ENCODE measurements around the gene SRA1. TPM values are rescaled to one million over a fixed set of nuclear protein-coding genes. Genes with fewer than 3 reads are reported as not detected.

SRA1 gene
- total and polyA plus RNA-seq, 9 of the 15 experiments (the other 6 are each of a cell fraction or from before 2014, with no cell fraction given), result 24.1 to 47.4 (median 41.3) TPM

DNA sequence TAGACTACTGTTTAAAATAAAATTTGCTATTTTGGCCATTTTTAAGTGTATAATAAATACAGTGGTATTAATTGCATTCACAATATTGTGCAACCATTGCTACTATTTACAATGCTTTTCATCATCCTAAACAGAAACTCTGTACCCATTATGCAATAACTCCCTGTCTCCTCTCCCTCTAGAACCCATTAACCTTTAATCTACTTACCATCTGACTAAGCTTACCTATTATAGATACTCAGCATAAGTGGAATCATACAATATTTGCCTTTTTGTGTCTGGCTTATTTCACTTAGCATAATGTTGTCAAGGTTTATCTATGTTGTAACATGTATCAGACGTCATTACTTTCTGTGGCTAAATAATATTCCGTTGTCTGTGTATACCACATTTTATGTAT, 49.8 kb upstream of the SRA1 start:
- CTCF ChIA-PET (ENCODE audit: low intra/inter-chr PET ratio), result no interaction called here
- TF ChIP-seq ETV5 (CRISPR knock-in tag; IDR thresholded peaks at IDR 0.05; ENCODE audit: low read depth) (no peak), KAT7 (CRISPR knock-in tag; IDR thresholded peaks at IDR 0.05; ENCODE audit: borderline replicate concordance) (no peak), CEBPB (tag; IDR thresholded peaks at IDR 0.05) (peak; percentile 81), CEBPG (CRISPR knock-in tag; IDR thresholded peaks at IDR 0.05) (no peak), CEBPG (tag; conservative IDR thresholded peaks at IDR 0.05 in 1 of 2, IDR thresholded peaks at IDR 0.05 in 1 of 2) (peak; percentile 76 to 84), TRIM24 (IDR thresholded peaks at IDR 0.05) (peak; percentile 88 to 92; a peak in 3 of 4 replicates)
- BruUV-seq (replicated peaks), result no TSS peak
- ATAC-seq (no peak), DNase-seq (ENCODE audit: extremely low read depth in 1 of 4, low spot score in 3 of 4) (no peak), FAIRE-seq (no peak)
- no peaks in the 10 kb centered on the region for H3K79me2 ChIP-seq (ENCODE audit: control insufficient read depth, insufficient read depth, low read length)
- no peaks in the 10 kb centered on the region for H3K9me1 ChIP-seq (ENCODE audit: control insufficient read depth, insufficient read depth, low read length)
- peaks cover 14% of the 10 kb centered on the region for H3K9me3 ChIP-seq (replicated peaks; ENCODE audit: control insufficient read depth, insufficient read depth, low read depth, low read length)
- no peaks in the 10 kb centered on the region for H3K36me3 ChIP-seq (ENCODE audit: control insufficient read depth, insufficient read depth, low read length)
- POLR2A ChIA-PET, result no interaction called here
- H3K4me3 ChIP-seq, result no peak overlapping the region
- H3K27me3 ChIP-seq (ENCODE audit: control insufficient read depth in 2 of 2, insufficient read depth in 2 of 2, low read length in 2 of 2), result no peaks in the 10 kb centered on the region
- H4K20me1 ChIP-seq (replicated peaks; ENCODE audit: control insufficient read depth, insufficient read depth, low read length), result no peaks in the 10 kb centered on the region
- H3K4me1 ChIP-seq (replicated peaks in 1 of 2; ENCODE audit: control insufficient read depth in 2 of 2, insufficient read depth in 2 of 2, low read length in 2 of 2), result peaks cover 3 to 6% of the 10 kb centered on the region in 2 experiments; a peak in 3 of 5 replicates
- H3K4me2 ChIP-seq (ENCODE audit: insufficient read depth, low read length), result no peak overlapping the region
- H3K9ac ChIP-seq (ENCODE audit: insufficient read depth in 1 of 2, low read depth in 2 of 2, low read length in 2 of 2), result no peak overlapping the region
- intact Hi-C loops (cut with micrococcal nuclease), result no loop called here
- WGBS (ENCODE audit: insufficient coverage, low coverage, missing lambda C conversion rate), result 58% methylated on average over 2 of the region's 2 CpGs
- no peak overlapping the region for H3K27ac ChIP-seq (ENCODE audit: extremely low read depth, low read depth, low read length)
- in situ Hi-C loops (cut with MboI), result no loop called here
- no peak overlapping the region for H2AFZ ChIP-seq (ENCODE audit: low read depth, low read length)

DNA sequence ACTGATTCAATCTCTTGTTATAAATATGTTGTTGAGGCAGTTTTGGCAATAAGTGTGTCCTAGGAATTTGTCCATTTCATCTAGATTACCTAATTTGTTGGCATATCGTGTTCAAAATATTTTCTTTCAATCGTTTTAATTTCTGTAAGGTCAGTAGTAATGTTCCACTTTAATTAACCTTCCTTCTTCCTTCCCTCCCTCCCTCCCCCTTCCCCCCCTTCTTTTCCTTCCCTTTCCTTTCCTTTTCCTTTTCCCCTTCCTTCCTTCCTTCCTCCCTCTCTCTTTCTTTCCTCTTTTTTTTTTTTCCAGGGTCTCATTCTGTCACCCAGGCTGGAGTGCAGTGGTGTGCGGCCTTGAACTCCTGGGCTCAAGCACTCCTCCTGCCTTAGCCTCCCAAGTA, 48.6 kb upstream of the SRA1 start:
- Histone ChIP-seq H3K9me3 (replicated peaks; ENCODE audit: control insufficient read depth, insufficient read depth, low read depth, low read length) (peaks cover 12% of the 10 kb centered on the region), H3K9me1 (ENCODE audit: control insufficient read depth, insufficient read depth, low read length) (no peaks in the 10 kb centered on the region), H3K27me3 (ENCODE audit: control insufficient read depth in 2 of 2, insufficient read depth in 2 of 2, low read length in 2 of 2) (no peaks in the 10 kb centered on the region), H3K79me2 (ENCODE audit: control insufficient read depth, insufficient read depth, low read length) (no peaks in the 10 kb centered on the region), H2AFZ (ENCODE audit: low read depth, low read length) (no peak overlapping the region), H3K36me3 (ENCODE audit: control insufficient read depth, insufficient read depth, low read length) (no peaks in the 10 kb centered on the region), H3K4me2 (ENCODE audit: insufficient read depth, low read length) (no peak overlapping the region), H3K9ac (ENCODE audit: insufficient read depth in 1 of 2, low read depth in 2 of 2, low read length in 2 of 2) (no peak overlapping the region), H3K27ac (ENCODE audit: extremely low read depth, low read depth, low read length) (no peak overlapping the region), H4K20me1 (replicated peaks; ENCODE audit: control insufficient read depth, insufficient read depth, low read length) (no peaks in the 10 kb centered on the region), H3K4me3 (no peak overlapping the region), H3K4me1 (replicated peaks in 1 of 2; ENCODE audit: control insufficient read depth in 2 of 2, insufficient read depth in 2 of 2, low read length in 2 of 2) (no peaks in the 10 kb centered on the region)
- ATAC-seq (no peak), DNase-seq (ENCODE audit: extremely low read depth in 1 of 4, low spot score in 3 of 4) (no peak), FAIRE-seq (no peak)
- TF ChIP-seq, protein P1, sequence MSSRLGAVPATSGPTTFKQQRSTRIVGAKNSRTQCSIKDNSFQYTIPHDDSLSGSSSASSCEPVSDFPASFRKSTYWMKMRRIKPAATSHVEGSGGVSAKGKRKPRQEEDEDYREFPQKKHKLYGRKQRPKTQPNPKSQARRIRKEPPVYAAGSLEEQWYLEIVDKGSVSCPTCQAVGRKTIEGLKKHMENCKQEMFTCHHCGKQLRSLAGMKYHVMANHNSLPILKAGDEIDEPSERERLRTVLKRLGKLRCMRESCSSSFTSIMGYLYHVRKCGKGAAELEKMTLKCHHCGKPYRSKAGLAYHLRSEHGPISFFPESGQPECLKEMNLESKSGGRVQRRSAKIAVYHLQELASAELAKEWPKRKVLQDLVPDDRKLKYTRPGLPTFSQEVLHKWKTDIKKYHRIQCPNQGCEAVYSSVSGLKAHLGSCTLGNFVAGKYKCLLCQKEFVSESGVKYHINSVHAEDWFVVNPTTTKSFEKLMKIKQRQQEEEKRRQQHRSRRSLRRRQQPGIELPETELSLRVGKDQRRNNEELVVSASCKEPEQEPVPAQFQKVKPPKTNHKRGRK (tag; IDR thresholded peaks at IDR 0.05), result peak; percentile 64; the same call in 1 of the 2 replicates
- TF ChIP-seq FOXK1 (CRISPR knock-in tag; IDR thresholded peaks at IDR 0.05; ENCODE audit: borderline replicate concordance), result no peak
- TF ChIP-seq RAD51 (IDR thresholded peaks at IDR 0.05; ENCODE audit: borderline replicate concordance, low read depth), result no peak
- no peak for TF ChIP-seq SMAD1 (IDR thresholded peaks at IDR 0.05; ENCODE audit: low read depth, low read length, partially characterized antibody)
- TF ChIP-seq NONO (IDR thresholded peaks at IDR 0.05; ENCODE audit: low read depth in 2 of 2, low read length in 1 of 2), result no peak
- TF ChIP-seq, protein P2, sequence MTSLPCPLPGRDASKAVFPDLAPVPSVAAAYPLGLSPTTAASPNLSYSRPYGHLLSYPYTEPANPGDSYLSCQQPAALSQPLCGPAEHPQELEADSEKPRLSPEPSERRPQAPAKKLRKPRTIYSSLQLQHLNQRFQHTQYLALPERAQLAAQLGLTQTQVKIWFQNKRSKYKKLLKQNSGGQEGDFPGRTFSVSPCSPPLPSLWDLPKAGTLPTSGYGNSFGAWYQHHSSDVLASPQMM (CRISPR knock-in tag; IDR thresholded peaks at IDR 0.05), result no peak
- TF ChIP-seq LARP7 (IDR thresholded peaks at IDR 0.05), result no peak
- TF ChIP-seq ZNF384 (IDR thresholded peaks at IDR 0.05; ENCODE audit: low read depth, low read length), result no peak
- in situ Hi-C loops (cut with MboI), result no loop called here
- POLR2A ChIA-PET, result no interaction called here
- CTCF ChIA-PET (ENCODE audit: low intra/inter-chr PET ratio), result no interaction called here
- BruUV-seq (replicated peaks), result no TSS peak
- 44% methylated on average over 3 of the region's 3 CpGs for WGBS (ENCODE audit: insufficient coverage, low coverage, missing lambda C conversion rate)
- intact Hi-C loops (cut with micrococcal nuclease), result no loop called here
